Motor neuron (in vitro differentiated cells): ENCODE measurements around the gene EFCAB10. TPM values are rescaled to one million over a fixed set of nuclear protein-coding genes. Genes with fewer than 3 reads are reported as not detected.
"Not testable (repeated sequence)": the region's sequence is repeated elsewhere in the genome, so short reads cannot be mapped to it uniquely, and the experiment has no call there.

Experiments used
- ATAC-seq, 8 experiments: fragments of 200-7000 bp; cut with Tn5 transposase; replicated peaks in 6 of 8; 2 replicates each; pipeline ENCODE4 v1.8.0; 2021; ENCODE audit warnings: mild to moderate bottlenecking in 8 of 8, moderate library complexity in 8 of 8
- H3K27ac ChIP-seq, 2 donors: fragments of 250-450 bp; sonication (Bioruptor Pico); 2 replicates each; pipeline ENCODE4 v1.9.0; 2021; ENCODE audit warnings: antibody characterized with exemption in 2 of 2, mild to moderate bottlenecking in 2 of 2, moderate library complexity in 1 of 2
- H3K4me1 ChIP-seq, 2 donors: fragments of 250-450 bp; sonication (Bioruptor Pico); replicated peaks in 1 of 2; 2 replicates each; pipeline ENCODE4 v1.6.1; 2021; ENCODE audit warnings: antibody characterized with exemption in 2 of 2, mild to moderate bottlenecking in 2 of 2, moderate library complexity in 1 of 2
- H3K4me3 ChIP-seq, 5 donors: fragments of 250-450 bp; sonication (Bioruptor Pico); 2 replicates each; pipeline ENCODE4 v1.9.0; 2021; ENCODE audit warnings: antibody characterized with exemption in 5 of 5, mild to moderate bottlenecking in 5 of 5, moderate library complexity in 4 of 5
- WGBS, 10 experiments: fragments of 450-650 bp; shearing (Covaris generic); methylation state at CpG; one replicate each; pipeline ENCODE4 v1.0.0; 2022; 5-methylcytosine and 5-hydroxymethylcytosine counted together
- in situ Hi-C, 9 experiments: fragments of 400-800 bp; cut with MboI; loops; one replicate each; pipeline ENCODE4 v1.15.0; 2021; ENCODE audit warnings: low sequenced_read_pairs in 9 of 9, low pct_unique_long_range_greater_than_20kb in 2 of 9; ENCODE audit not compliant: unreplicated experiment in 9 of 9
- total RNA-seq, 8 experiments: library from RNA; unstranded; fragments of 300-600 nt; gene quantifications; 2 replicates each; pipeline versions ENCODE4 v1.2.3 to v1.2.4, GENCODE V29; 2022

Gene EFCAB10
- total RNA-seq, 8 experiments from 2014 or later = 0.71 to 27.2 (median 1.4) TPM

DNA sequence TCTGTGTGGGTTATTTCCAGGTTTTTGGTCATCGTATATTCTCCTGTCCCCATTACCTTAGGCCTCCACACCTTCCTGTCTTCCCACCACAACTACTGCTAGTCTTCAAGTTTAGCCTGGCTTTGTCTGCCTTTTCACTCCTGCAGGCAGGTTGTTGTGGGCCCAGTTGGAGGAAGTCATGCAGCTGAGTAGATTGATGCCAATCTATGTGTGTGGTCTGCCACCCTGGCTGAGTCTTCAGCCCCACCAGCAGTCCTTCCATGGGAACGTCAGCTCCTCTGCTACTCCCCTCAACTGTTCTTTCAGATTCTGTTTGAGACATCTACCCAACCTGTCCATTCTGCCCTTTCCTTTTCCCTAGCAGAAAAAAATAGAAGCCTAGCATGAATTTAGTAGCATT is 43.0 kb downstream of the EFCAB10 start:
- in situ Hi-C loops = no loop called here
- H3K4me1 ChIP-seq = peaks cover under 1 to 4% of the 10 kb centered on the region in 2 donors

DNA sequence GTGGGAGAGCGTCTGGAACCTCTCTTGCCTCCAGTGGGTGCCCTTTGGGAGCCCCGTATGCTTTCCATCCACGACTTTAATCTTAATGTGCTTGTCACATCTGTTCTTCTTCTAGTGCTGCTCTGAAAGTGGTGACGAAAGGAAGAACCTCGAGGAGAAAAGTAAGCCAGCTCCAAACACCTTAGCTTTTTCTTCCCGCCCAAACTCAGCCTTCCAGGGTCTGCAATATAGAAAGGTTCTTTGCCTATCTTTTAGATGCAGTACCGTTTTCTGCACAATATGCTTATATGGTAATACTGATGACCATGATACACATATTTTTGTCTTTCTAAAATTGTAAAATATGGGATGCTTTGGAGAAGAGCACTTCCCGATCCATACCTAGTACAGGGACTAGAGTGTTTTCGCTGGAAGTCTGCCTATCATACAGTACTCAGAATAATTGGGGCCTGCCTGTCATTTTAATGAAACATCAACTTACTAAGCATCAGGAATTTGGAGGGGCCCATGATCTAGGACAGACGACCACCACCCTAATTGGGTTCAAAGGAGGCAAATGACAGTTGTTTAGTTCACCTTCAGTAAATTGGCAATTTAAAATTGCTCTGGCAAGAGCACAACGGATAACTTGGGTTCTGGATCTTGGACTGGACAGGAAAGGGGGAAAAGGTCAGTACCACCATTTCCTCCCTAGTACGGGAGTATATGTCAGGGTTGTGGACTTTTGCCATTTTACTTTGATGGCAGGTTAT is 48.4 kb downstream of the EFCAB10 start:
- WGBS, 10 experiments = 18 to 90% (median 47%) methylated on average over 2 to 9 of the region's 12 CpGs
- Histone ChIP-seq H3K27ac (peak overlapping the region; percentile 89 to 91), H3K4me1 (peaks cover 9 to 13% of the 10 kb centered on the region in 2 donors)

More for the DNA sequence above, 43.0 kb downstream of the EFCAB10 start:
- Histone ChIP-seq H3K4me3 (no peak overlapping the region), H3K27ac (no peak overlapping the region)
- WGBS, 10 experiments = 43 to 100% (median 90%) methylated on average over 1 to 2 of the region's 2 CpGs; no CpG with 5 or more reads in 3 of the 10 experiments
- no peak for ATAC-seq

DNA sequence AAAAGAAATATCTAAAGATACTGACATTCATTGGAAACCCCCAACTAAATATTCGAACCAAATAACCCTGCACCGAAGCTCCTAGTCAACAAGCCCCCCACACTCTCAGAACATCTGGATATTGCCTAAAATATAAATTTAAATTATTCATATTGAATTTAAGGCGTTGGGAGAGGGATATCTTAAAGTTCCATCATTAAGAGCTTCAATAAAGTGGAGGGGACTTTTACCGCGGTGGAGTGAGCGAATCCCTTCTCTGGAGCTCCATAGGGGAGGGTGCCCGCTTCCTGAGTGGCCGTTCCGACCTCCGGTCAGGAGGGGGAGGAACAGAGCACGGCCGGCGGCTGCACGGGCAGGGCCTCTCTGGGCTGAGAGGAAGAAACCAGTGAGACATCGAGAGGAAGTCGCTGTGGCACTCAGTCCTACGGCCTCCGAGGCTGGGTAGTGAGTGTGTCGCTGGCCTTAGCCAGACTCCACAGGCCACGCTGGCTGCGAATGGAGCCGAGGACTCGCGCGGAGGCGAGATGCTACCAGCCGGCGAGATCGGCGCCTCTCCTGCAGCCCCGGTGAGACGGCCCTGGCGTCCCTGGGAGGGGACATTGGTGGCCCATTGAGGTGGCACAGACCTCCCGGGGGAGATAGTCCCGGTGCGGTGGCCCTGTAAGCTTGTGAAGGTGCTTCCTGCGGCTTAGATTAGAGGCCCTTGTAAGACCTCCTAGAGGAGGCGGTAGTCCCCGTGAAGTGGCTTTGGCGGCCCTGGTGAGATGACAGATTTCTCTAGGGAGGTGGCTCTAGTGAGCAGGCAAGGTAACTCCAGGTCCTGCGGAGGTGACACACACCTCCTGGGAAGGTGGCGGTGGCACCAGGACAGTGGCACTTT is 49.3 kb downstream of the EFCAB10 start, which contains the start of gene RINT1:
Gene RINT1 (plus strand): TSS at position 410 of the 880 bp plus-strand sequence. CDS start 115 bp downstream, at position 525.
- Histone ChIP-seq H3K4me1 (peaks cover 9 to 13% of the 10 kb centered on the region in 2 donors), H3K4me3 (peak within 1 kb of the TSS; percentile 66 to 98 (median 81)), H3K27ac (peak within 1 kb of the TSS; percentile 89 to 91)
- peak; percentile 99 for ATAC-seq
- in situ Hi-C loops = no loop called here
- WGBS, 10 experiments = 4 to 20% (median 14%) methylated on average over 1 to 9 of the region's 42 CpGs; no CpG with 5 or more reads in 2 of the 10 experiments

More for the DNA sequence above, 48.4 kb downstream of the EFCAB10 start:
- ATAC-seq = no peak
- peak overlapping the region; percentile 66 to 98 (median 81) for H3K4me3 ChIP-seq
- in situ Hi-C loops = no loop called here

DNA sequence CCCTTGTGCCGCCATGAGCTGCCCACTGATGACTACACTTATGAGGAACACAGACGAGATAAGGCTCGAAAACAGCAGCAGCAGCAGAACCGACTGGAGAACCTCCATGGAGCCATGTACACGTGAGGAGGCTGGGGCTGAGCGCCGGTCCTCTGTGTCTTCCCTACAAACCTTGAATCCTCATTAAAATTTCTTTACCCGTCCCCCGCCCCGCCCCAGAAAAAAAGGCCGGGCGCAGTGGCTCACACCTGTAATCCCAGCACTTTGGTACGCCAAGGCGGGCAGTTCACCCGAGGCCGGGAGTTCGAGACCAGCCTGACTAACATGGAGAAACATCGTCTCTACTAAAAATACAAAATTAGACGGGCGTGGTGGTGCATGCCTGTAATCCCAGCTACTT is 50.7 kb downstream of the EFCAB10 start:
- in situ Hi-C loops = no loop called here
- H3K4me3 ChIP-seq = no peak overlapping the region
- peaks cover 9 to 13% of the 10 kb centered on the region in 2 donors for H3K4me1 ChIP-seq
- no peak for ATAC-seq
- 80 to 100% (median 90%) methylated on average over 2 to 7 of the region's 20 CpGs; no CpG with 5 or more reads in 3 of the 10 experiments for WGBS, 10 experiments
- no peak overlapping the region for H3K27ac ChIP-seq

DNA sequence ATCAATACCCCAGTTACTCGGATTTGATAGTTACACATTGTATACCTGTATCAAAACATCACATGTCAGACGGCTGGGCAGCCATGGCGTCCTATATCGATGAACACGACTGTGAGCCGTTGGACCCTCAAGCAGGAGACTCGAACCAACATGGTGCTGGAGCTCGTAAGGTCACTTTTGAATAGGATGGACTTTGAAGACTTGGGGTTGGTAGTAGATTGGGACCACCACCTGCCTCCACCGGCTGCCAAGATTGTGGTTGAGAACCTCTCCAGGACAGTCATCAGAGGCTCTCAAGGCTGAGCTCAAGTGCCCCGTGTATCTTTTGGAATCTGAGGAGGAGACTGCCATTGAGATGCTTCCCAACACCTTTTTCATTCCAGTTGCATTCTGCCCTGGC is 51.2 kb downstream of the EFCAB10 start:
- H3K4me1 ChIP-seq = peaks cover 9 to 13% of the 10 kb centered on the region in 2 donors
- ATAC-seq = no peak
- no peak overlapping the region for H3K27ac ChIP-seq
- 67 to 95% (median 90%) methylated on average over 1 to 8 of the region's 10 CpGs; no CpG with 5 or more reads in 1 of the 10 experiments for whole genome bisulfite sequencing, 10 experiments
- no peak overlapping the region for H3K4me3 ChIP-seq
- in situ Hi-C loops = no loop called here

DNA sequence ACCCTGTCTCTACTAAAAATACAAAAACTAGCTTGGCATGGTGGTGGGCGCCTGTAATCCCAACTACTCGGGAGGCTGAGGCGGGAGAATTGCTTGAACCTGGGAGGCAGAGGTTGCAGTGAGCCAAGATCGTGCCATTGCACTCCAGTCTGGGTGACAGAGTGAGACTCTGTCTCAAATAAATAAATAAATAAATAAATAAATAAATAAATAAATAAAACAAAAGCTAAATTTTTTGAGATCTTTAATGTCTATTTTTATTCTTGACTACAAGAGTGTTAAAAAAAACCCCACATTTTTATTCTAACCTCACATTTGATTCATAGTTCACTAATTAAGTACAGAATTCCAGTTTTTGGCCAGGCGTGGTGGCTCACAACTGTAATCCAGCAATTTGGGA is 53.6 kb downstream of the EFCAB10 start:
- in situ Hi-C loops, H3K4me1 ChIP-seq, H3K4me3 ChIP-seq, ATAC-seq, H3K27ac ChIP-seq: not testable (repeated sequence)
- WGBS, 10 experiments = 60 to 100% (median 93%) methylated on average over 1 to 4 of the region's 5 CpGs; no CpG with 5 or more reads in 1 of the 10 experiments

DNA sequence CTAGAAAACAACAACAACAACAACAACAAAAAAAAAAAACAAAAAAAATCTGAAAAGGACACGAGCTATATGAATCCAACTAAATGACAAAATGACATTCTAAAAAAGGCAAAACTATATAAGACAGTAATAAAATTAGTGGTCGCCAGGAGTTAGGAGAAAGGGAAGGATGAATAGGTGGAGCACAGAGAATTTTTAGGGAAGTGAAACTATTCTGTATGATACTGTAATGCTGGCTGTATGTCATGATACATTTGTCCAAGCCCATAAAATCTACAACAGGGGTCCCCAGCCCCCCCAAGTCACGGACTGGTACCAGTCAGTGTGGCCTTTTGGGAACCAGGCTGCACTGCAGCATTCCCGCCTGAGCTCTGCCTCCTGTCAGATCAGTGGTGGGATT is 56.5 kb downstream of the EFCAB10 start:
- no peak overlapping the region for H3K4me3 ChIP-seq
- in situ Hi-C loops = no loop called here
- ATAC-seq = no peak
- no peak overlapping the region for H3K27ac ChIP-seq
- H3K4me1 ChIP-seq = peaks cover 8% of the 10 kb centered on the region in 2 donors
- WGBS, 10 experiments = 43 to 100% (median 77%) methylated on average over 1 to 4 of the region's 4 CpGs

DNA sequence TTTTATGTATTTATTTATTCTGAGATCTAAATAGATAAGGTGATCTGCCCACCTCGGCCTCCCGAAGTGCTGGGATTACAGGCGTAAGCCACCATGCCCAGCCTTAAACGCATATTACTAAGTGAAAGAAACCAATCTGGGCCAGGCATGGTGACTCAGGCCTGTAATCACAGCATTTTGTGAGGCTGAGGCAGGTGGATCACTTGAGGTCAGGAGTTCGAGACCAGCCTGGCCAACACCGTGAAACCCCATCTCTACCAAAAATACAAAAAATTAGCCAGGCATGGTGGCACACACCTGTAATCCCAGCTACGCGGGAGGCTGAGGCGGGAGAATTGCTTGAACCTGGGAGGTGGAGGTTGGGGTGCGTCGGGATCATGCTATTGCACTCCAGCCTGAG is 56.9 kb downstream of the EFCAB10 start:
- H3K4me3 ChIP-seq, H3K4me1 ChIP-seq, in situ Hi-C loops, H3K27ac ChIP-seq, ATAC-seq: not testable (repeated sequence)
- WGBS, 10 experiments = 73 to 100% (median 93%) methylated on average over 1 to 11 of the region's 11 CpGs

DNA sequence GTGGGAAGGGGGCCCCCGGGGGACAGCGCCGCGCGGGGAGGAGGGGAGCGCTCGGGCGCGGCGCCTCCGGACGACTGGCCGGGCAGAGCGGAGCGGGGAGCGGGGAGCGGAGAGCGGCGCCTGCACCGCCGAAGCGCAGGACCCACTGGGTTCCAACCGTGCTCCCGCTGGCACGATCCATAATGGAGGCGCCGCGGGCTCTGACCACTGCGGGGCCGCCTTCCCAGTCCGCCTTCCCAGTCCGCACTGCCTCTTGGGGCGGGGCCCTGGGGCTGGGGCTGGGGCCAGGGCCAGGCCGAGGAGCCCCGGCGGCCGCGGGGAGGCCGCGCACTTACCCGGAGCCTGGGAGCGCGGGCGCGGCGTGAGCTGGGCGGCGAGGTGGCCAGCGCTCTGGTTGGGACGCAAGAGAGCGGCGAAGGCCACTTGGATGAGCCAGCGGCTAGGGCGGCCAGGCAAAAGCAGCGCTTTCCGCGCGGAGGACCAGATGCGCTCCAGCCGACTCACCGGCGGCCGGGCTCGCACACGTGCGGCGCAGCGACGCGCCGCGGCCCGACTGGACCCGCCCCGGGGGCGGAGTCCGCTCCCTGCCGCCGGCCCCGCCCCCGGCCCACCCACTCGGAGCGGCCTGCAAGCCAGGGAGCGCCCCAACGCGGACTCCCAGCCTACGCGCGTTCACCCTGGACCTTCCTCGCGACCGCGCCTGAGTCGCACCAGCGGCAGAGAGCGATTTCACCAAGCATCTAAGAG is 59.4 kb downstream of the EFCAB10 start, which contains the start of gene PUS7:
Gene PUS7 (minus strand): TSS at position 555 of the 747 bp plus-strand sequence. CDS start 13,759 bp downstream, outside the sequence.
- in situ Hi-C loops = no loop called here
- peaks cover 8% of the 10 kb centered on the region in 2 donors for H3K4me1 ChIP-seq
- peak within 1 kb of the TSS; percentile 67 to 98 (median 71) for H3K4me3 ChIP-seq
- peak; percentile 90 to 92 (median 90) for ATAC-seq
- H3K27ac ChIP-seq = peak within 1 kb of the TSS; percentile 63 to 65
- WGBS, 10 experiments = 0 to 10% methylated on average over 2 to 6 of the region's 96 CpGs; no CpG with 5 or more reads in 8 of the 10 experiments

DNA sequence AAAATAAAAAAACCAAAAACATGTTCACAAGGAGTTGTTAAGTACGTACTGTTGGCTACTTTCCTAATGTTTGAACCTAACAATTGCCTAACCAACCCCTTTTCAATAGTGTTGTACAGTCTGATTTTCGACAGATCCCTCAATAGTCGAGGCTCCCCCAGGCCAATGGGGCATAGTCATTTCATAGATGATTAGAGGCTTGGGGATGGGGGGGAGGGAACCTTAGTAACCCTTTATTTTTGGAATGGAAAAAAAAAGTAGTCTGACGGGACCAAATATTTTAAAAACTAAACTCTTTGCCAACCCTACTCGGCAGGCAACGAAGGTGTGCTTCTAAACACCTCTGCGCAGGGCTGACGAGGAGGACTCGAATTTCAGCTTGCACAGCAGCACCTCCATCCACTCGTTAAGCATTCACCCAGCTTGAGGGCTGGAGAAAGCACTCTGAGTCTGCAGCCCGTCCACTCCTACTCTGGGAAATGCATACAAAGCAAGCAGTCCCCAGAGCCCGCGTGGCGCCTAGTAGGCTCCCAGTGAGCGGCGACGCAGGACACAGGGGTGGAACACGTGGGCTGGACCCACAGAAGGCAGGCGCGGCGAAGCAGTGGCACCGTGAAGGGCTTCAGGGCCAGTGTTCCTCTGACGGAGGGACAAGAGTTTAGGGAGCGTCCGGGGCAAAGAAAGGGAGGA is 60.1 kb downstream of the EFCAB10 start:
- in situ Hi-C loops = no loop called here
- Histone ChIP-seq H3K27ac (peak overlapping the region; percentile 63 to 65), H3K4me3 (peak overlapping the region; percentile 67 to 98 (median 71)), H3K4me1 (peaks cover 8% of the 10 kb centered on the region in 2 donors)
- peak; percentile 57 to 67 (median 62) for ATAC-seq
- WGBS, 10 experiments = 0 to 35% (median 20%) methylated on average over 1 to 12 of the region's 25 CpGs; no CpG with 5 or more reads in 1 of the 10 experiments

DNA sequence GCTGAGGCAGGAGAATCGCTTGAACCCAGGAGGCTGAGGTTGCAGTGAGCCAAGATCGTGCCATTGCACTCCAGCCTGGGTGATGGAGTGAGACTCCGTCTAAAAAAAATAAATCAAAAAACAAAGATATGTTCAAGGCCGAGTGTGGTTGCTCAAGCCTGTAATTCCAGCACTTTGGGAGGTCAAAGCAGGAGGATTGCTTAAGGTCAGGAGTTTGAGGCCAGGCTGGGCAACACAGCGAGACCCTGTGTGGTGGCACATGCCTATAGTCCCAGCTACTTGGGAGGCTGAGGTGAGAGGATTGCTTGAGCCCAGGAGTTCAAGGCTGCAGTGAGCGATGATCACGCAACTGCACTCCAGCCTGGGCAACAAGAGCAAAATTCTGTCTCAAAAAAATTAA is 60.7 kb downstream of the EFCAB10 start:
- in situ Hi-C loops, H3K27ac ChIP-seq, H3K4me1 ChIP-seq, ATAC-seq: not testable (repeated sequence)
- WGBS, 10 experiments = 67 to 100% (median 93%) methylated on average over 2 to 6 of the region's 7 CpGs; no CpG with 5 or more reads in 1 of the 10 experiments
- peak overlapping the region in 2 of 5 donors; percentile 67 to 98 for H3K4me3 ChIP-seq

DNA sequence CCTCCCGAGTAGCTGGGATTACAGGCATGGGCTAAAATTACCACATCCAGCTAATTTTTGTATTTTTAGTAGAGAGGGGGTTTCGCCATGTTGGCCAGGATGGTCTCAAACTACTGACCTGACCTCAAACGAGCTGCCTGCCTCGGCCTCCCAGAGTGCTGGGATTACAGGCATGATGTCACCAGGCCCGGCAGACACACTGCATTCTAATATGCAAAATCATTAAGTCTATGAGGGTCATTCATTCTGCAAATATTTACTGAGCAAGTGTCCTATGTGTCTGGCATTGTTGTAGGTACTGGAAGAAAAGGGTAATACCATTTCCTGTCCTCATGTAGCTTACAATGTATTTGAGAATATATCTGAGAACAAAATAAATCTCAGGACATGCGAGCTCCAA is 61.9 kb downstream of the EFCAB10 start:
- no peak for ATAC-seq
- WGBS, 10 experiments = 40 to 100% (median 83%) methylated on average over 1 to 5 of the region's 6 CpGs; no CpG with 5 or more reads in 2 of the 10 experiments
- Histone ChIP-seq H3K4me1 (peaks cover 8% of the 10 kb centered on the region in 2 donors), H3K4me3 (no peak overlapping the region), H3K27ac (no peak overlapping the region)
- in situ Hi-C loops = no loop called here
